Aorta (tissue), 5 donors: Measurements from ENCODE around the gene PTPRC. TPM values are rescaled to one million over a fixed set of nuclear protein-coding genes. Genes with fewer than 3 reads are reported as not detected.
"Not testable (repeated sequence)": the region's sequence is repeated elsewhere in the genome, so short reads cannot be mapped to it uniquely, and the experiment has no call there.

ENCODE experiments used
- ATAC-seq: fragments of 200-7000 bp; cut with Tn5 transposase; one replicate; pipeline ENCODE4 v1.9.1; 2022; ENCODE audit warnings: moderate library complexity; ENCODE audit not compliant: low FRiP score
- DNase-seq, 2 donors: peaks; one replicate each; pipeline ENCODE4 v3.0.0-alpha.2; 2020
- H3K27ac ChIP-seq, 2 donors: one replicate each; pipeline ENCODE4 v1.5.1; 2013; ENCODE audit warnings: low read length in 2 of 2, mild to moderate bottlenecking in 2 of 2, moderate library complexity in 2 of 2, control low read depth in 1 of 2, inconsistent platforms in 1 of 2, low read depth in 1 of 2
- H3K27me3 ChIP-seq, 2 donors: one replicate each; pipeline ENCODE4 v1.6.1; 2013; ENCODE audit warnings: control low read depth in 1 of 2, low read length in 1 of 2, mild to moderate bottlenecking in 1 of 2, moderate library complexity in 1 of 2; ENCODE audit not compliant: insufficient read depth in 2 of 2, control insufficient read depth in 1 of 2
- H3K36me3 ChIP-seq, 2 donors: one replicate each; pipeline ENCODE4 v1.6.1; 2013; ENCODE audit warnings: control low read depth in 1 of 2, low read length in 1 of 2, mild to moderate bottlenecking in 1 of 2; ENCODE audit not compliant: insufficient read depth in 2 of 2, control insufficient read depth in 1 of 2
- H3K4me1 ChIP-seq, 2 donors: one replicate each; pipeline ENCODE4 v1.6.1; 2013; ENCODE audit warnings: low read length in 2 of 2, control low read depth in 1 of 2, mild to moderate bottlenecking in 1 of 2, moderate library complexity in 1 of 2; ENCODE audit not compliant: insufficient read depth in 2 of 2, control insufficient read depth in 1 of 2
- H3K4me3 ChIP-seq, 2 donors: one replicate each; pipeline ENCODE4 v1.5.1; 2013; ENCODE audit warnings: low read length in 2 of 2, control low read depth in 1 of 2, mild to moderate bottlenecking in 1 of 2
- H3K9me3 ChIP-seq: one replicate; pipeline ENCODE4 v1.6.1; 2013; ENCODE audit warnings: mild to moderate bottlenecking, low read length; ENCODE audit not compliant: control insufficient read depth
- WGBS, 2 donors: extraction: QIAGEN DNeasy Blood & Tissue Kit; methylation state at CpG; one replicate each; pipeline ENCODE4 v1.1.7; 2013; 5-methylcytosine and 5-hydroxymethylcytosine counted together
- intact Hi-C, 2 donors: fragments of 100-400 bp; cut with DNase I; formaldehyde crosslinking; loops; one replicate each; pipeline versions ENCODE4 v1.14.2 to v1.15.0; 2022
- long read RNA-seq, 2 donors: library from polyadenylated mRNA; unstranded; transcript quantifications; one replicate each; pipeline ENCODE4 v2.0.0, GENCODE V29; 2020 to 2021
- polyA plus RNA-seq, 2 donors: library from polyadenylated mRNA; stranded (reverse); fragments of 200-250 nt; gene quantifications; one replicate each; pipeline ENCODE4 v1.2.3, GENCODE V29; 2013
- total RNA-seq, 2 donors: library from RNA; stranded (reverse); fragmentation: NEBNext Ultra II Directional; extraction: Animal tissue kit (Norgen Biotek cat#: 25700); gene quantifications; one replicate each; pipeline ENCODE4 v1.2.1, GENCODE V29; 2021
- donor health status: healthy with polysubstance abuse.
- donor health status: Bipolar disorder and iron deficiency.
- donor health status: DM: no; HTN: no; CAD: no.
- donor health status: DM: no; HTN: no; CAD: no.
- donor health status: DM: yes; HTN: yes; CAD: no.

Gene PTPRC
- total RNA-seq (10 to 100 TPM; 46.6 to 89.9 TPM), polyA plus RNA-seq (10 to 100 TPM in 1 of 2 donors, 1 to 10 TPM in 1; 1.4 to 12.9 TPM)
- long read RNA-seq, donor 1, partial matches to known transcripts = 28 of 40 reads
- long read RNA-seq, donor 1, other reads (novel, unspliced or antisense) = 12 of 40 reads
- long read RNA-seq, donor 2, full-length matches to known transcripts = 2 of 21 reads
- long read RNA-seq, donor 2, partial matches to known transcripts = 12 of 21 reads
- long read RNA-seq, donor 2, other reads (novel, unspliced or antisense) = 7 of 21 reads

GRCh38 chr1:198638894-198639635 is at the start of gene PTPRC:
PTPRC (plus strand) TSS chr1:198639040; CDS start chr1:198639269, 229 bp downstream.
- Histone ChIP-seq H3K9me3 (no peaks in the 10 kb centered on the region), H3K27ac (no peak within 1 kb of the TSS), H3K4me3 (no peak within 1 kb of the TSS), H3K4me1 (no peaks in the 10 kb centered on the region), H3K36me3 (no peaks in the 10 kb centered on the region), H3K27me3 (no peaks in the 10 kb centered on the region)
- intact Hi-C loops = no loop called here
- WGBS, 2 donors = 33% methylated on average over 6 of the region's 6 CpGs
- no peak for DNase-seq
- no peak for ATAC-seq

- intact Hi-C loops = no loop called here
- H3K9me3 ChIP-seq = no peaks in the 10 kb centered on the region
Measured at GRCh38 chr1:198590454-198590853, 48.4 kb upstream of the PTPRC start.

DNA sequence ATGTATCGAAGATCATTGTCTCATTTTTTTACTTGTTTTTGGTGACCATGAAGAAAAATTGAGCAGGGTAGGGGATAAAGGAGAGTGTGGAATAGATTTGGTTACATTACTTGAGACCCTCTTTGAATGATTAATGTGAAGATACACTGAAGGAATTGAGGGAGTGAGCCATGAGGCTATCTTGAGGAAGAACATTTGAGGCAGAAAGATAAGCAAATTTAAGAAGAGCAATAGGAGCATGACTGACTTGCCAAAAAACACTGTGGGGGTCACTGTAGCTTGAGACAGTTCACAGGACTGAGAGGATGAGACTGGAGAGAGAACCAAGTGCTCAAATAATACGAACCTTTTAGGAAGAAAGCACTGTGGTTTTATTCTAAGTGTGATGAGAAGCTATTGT is 43.1 kb upstream of the PTPRC start:
- 57 to 67% methylated on average over 2 of the region's 2 CpGs for WGBS, 2 donors
- H3K4me1 ChIP-seq = no peaks in the 10 kb centered on the region

More at GRCh38 chr1:198590454-198590853, 48.4 kb upstream of the PTPRC start:
- Histone ChIP-seq H3K36me3 (no peaks in the 10 kb centered on the region), H3K27ac (no peak overlapping the region), H3K27me3 (no peaks in the 10 kb centered on the region), H3K4me1 (no peaks in the 10 kb centered on the region), H3K4me3 (no peak overlapping the region)
- ATAC-seq (no peak), DNase-seq (no peak)

GRCh38 chr1:198597690-198598430 is 41.0 kb upstream of the PTPRC start:
- H3K9me3 ChIP-seq = no peaks in the 10 kb centered on the region
- peak in 1 of 2 donors; percentile 35 for DNase-seq
- H3K4me3 ChIP-seq = no peak overlapping the region
- no peaks in the 10 kb centered on the region for H3K36me3 ChIP-seq
- H3K27ac ChIP-seq = no peak overlapping the region
- 71 to 86% methylated on average over 7 of the region's 7 CpGs for WGBS, 2 donors
- no peaks in the 10 kb centered on the region for H3K4me1 ChIP-seq
- no peaks in the 10 kb centered on the region for H3K27me3 ChIP-seq
- no peak for ATAC-seq
- intact Hi-C loops = no loop called here

More for the DNA sequence above, 43.1 kb upstream of the PTPRC start:
- intact Hi-C loops = no loop called here
- no peaks in the 10 kb centered on the region for H3K36me3 ChIP-seq
- H3K27me3 ChIP-seq = no peaks in the 10 kb centered on the region
- H3K4me3 ChIP-seq = no peak overlapping the region
- H3K27ac ChIP-seq = no peak overlapping the region
- H3K9me3 ChIP-seq = no peaks in the 10 kb centered on the region
- DNase-seq (no peak), ATAC-seq (no peak)

- Histone ChIP-seq H3K9me3 (no peaks in the 10 kb centered on the region), H3K27me3 (no peaks in the 10 kb centered on the region), H3K4me1 (no peaks in the 10 kb centered on the region), H3K4me3 (no peak overlapping the region), H3K27ac (no peak overlapping the region), H3K36me3 (no peaks in the 10 kb centered on the region)
- DNase-seq (no peak), ATAC-seq (no peak)
- 84 to 88% methylated on average over 6 of the region's 6 CpGs for WGBS, 2 donors
- intact Hi-C loops = no loop called here
Measured at GRCh38 chr1:198598796-198599321, 40.0 kb upstream of the PTPRC start.

GRCh38 chr1:198599749-198600148 is 39.1 kb upstream of the PTPRC start:
- no peaks in the 10 kb centered on the region for H3K27me3 ChIP-seq
- H3K27ac ChIP-seq = no peak overlapping the region
- intact Hi-C loops = no loop called here
- no peak for ATAC-seq
- no peaks in the 10 kb centered on the region for H3K36me3 ChIP-seq
- no peak overlapping the region for H3K4me3 ChIP-seq
- H3K9me3 ChIP-seq = no peaks in the 10 kb centered on the region
- WGBS, 2 donors = 84 to 94% methylated on average over 2 of the region's 2 CpGs
- no peaks in the 10 kb centered on the region for H3K4me1 ChIP-seq
- DNase-seq = no peak

DNA sequence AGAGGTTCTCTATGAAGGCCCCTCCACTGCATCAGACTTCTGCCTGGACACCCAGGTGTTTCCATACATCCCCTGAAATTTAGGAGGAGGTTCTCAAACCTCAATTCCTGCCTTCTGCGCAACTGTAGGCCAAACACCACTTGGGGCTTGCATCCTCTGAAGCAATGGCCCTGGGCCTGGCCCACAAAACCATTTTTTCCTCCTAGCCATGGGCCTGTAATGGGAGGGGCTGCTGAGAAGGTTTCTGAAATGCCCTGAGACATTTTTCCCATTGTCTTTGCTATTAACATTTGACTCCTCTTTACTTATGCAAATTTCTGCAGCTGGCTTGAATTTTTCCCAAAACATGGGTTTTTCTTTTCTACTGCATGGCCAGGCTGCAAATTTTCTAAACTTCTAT is 37.9 kb upstream of the PTPRC start:
- Histone ChIP-seq H3K9me3 (no peaks in the 10 kb centered on the region), H3K27me3 (no peaks in the 10 kb centered on the region), H3K4me3 (no peak overlapping the region), H3K4me1 (no peaks in the 10 kb centered on the region), H3K27ac (no peak overlapping the region), H3K36me3 (no peaks in the 10 kb centered on the region)
- intact Hi-C loops = no loop called here
- no peak for ATAC-seq
- no peak for DNase-seq
- WGBS, 2 donors = 94 to 95% methylated on average over 1 of the region's 1 CpG

DNA sequence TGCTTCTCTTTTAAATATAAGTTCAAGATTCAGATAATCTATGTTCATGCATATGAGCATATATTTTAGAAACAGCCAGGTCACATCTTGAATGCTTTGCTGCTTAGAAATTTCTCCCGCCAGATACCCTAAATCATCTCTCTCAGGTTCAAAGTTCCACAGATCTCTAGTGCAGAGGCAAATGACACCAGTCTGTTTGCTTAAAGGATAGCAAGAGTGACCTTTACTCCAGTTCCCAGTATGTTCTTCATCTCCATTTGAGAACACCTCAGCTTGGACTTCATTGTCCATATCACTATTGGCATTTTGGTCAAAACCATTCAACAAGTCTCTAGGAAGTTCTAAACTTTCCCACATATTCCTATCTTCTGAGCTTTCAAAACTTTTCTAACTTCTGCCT is 37.5 kb upstream of the PTPRC start:
- H3K9me3 ChIP-seq, H3K27ac ChIP-seq, H3K36me3 ChIP-seq, ATAC-seq, DNase-seq, H3K4me1 ChIP-seq, H3K27me3 ChIP-seq, H3K4me3 ChIP-seq, intact Hi-C loops: not testable (repeated sequence)
- 95 to 100% methylated on average over 1 of the region's 1 CpG for WGBS, 2 donors
